PC-3 (cell line): ENCODE data around the gene MGAT5.

ENCODE experiments used
- EZH2 ChIP-seq: fragments of 300-600 bp; sonication (generic); IDR thresholded peaks from one replicate; pipeline ENCODE4 v1.6.1; 2017; ENCODE audit warnings: antibody characterized with exemption, mild to moderate bottlenecking, low read length; ENCODE audit not compliant: unreplicated experiment
- TF ChIP-seq, protein P1 (sequence below): fragments of 300-600 bp; sonication (generic); conservative IDR thresholded peaks from 2 replicates; pipeline ENCODE4 v1.5.1; 2017; ENCODE audit warnings: antibody characterized with exemption, low read depth, mild to moderate bottlenecking, low read length

- TF ChIP-seq, protein P1, sequence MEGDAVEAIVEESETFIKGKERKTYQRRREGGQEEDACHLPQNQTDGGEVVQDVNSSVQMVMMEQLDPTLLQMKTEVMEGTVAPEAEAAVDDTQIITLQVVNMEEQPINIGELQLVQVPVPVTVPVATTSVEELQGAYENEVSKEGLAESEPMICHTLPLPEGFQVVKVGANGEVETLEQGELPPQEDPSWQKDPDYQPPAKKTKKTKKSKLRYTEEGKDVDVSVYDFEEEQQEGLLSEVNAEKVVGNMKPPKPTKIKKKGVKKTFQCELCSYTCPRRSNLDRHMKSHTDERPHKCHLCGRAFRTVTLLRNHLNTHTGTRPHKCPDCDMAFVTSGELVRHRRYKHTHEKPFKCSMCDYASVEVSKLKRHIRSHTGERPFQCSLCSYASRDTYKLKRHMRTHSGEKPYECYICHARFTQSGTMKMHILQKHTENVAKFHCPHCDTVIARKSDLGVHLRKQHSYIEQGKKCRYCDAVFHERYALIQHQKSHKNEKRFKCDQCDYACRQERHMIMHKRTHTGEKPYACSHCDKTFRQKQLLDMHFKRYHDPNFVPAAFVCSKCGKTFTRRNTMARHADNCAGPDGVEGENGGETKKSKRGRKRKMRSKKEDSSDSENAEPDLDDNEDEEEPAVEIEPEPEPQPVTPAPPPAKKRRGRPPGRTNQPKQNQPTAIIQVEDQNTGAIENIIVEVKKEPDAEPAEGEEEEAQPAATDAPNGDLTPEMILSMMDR, result no peak
- no peak for TF ChIP-seq EZH2
Measured at GRCh38 chr2:134489732-134490384, 236.0 kb downstream of the MGAT5 start.
